Hepatocyte (in vitro differentiated cells): ENCODE results near the gene DIAPH1. TPM values are rescaled to one million over a fixed set of nuclear protein-coding genes. Genes with fewer than 3 reads are reported as not detected.

Experiments
- DNase-seq: peaks from one replicate; pipeline ENCODE4 v3.0.0-alpha.2; 2016; ENCODE audit warnings: low spot score
- H2AFZ ChIP-seq: fragments of 200-600 bp; sonication (generic); 2 replicates; pipeline ENCODE4 v1.6.0; 2016; ENCODE audit warnings: antibody characterized with exemption, mild to moderate bottlenecking
- H3K27ac ChIP-seq: fragments of 200-600 bp; sonication (generic); 2 replicates; pipeline ENCODE4 v1.5.1; 2016; ENCODE audit warnings: mild to moderate bottlenecking
- H3K27me3 ChIP-seq: fragments of 200-600 bp; sonication (generic); 2 replicates; pipeline ENCODE4 v1.6.1; 2016
- H3K36me3 ChIP-seq: fragments of 200-600 bp; sonication (generic); replicated peaks from 2 replicates; pipeline ENCODE4 v1.5.1; 2016; ENCODE audit warnings: low read depth; ENCODE audit not compliant: insufficient read depth
- H3K4me1 ChIP-seq: fragments of 200-600 bp; sonication (generic); 2 replicates; pipeline ENCODE4 v1.5.1; 2016; ENCODE audit warnings: mild to moderate bottlenecking, moderate library complexity; ENCODE audit not compliant: insufficient read depth
- H3K4me2 ChIP-seq: fragments of 200-600 bp; sonication (generic); 2 replicates; pipeline ENCODE4 v1.6.0; 2016
- H3K4me3 ChIP-seq: fragments of 200-600 bp; sonication (generic); 2 replicates; pipeline ENCODE4 v1.5.1; 2016; ENCODE audit warnings: mild to moderate bottlenecking
- H3K79me2 ChIP-seq: fragments of 200-600 bp; sonication (generic); 2 replicates; pipeline ENCODE4 v1.6.0; 2017; ENCODE audit warnings: mild to moderate bottlenecking
- H3K9me2 ChIP-seq: fragments of 200-600 bp; sonication (generic); replicated peaks from 2 replicates; pipeline ENCODE4 v1.6.0; 2017; ENCODE audit warnings: mild to moderate bottlenecking; ENCODE audit not compliant: insufficient read depth
- H3K9me3 ChIP-seq: fragments of 200-600 bp; sonication (generic); 2 replicates; pipeline ENCODE4 v1.5.1; 2016; ENCODE audit warnings: low read depth, mild to moderate bottlenecking
- H4K20me1 ChIP-seq: fragments of 200-600 bp; sonication (generic); 2 replicates; pipeline ENCODE4 v1.6.0; 2016; ENCODE audit warnings: mild to moderate bottlenecking; ENCODE audit not compliant: insufficient read depth, poor library complexity, severe bottlenecking
- EZH2 ChIP-seq: fragments of 200-600 bp; sonication (generic); IDR thresholded peaks from 2 replicates; pipeline ENCODE4 v1.6.1; 2016; ENCODE audit warnings: antibody characterized with exemption, mild to moderate bottlenecking, borderline replicate concordance
- EZH2phosphoT487 ChIP-seq: fragments of 200-600 bp; sonication (generic); IDR thresholded peaks from one replicate; pipeline ENCODE4 v1.6.1; 2018; ENCODE audit warnings: antibody characterized with exemption, mild to moderate bottlenecking, low read depth, moderate library complexity; ENCODE audit not compliant: unreplicated experiment, severe bottlenecking
- WGBS: methylation state at CpG from one replicate; pipeline ENCODE4 v1.1.6; 2016; ENCODE audit warnings: low lambda C conversion rate; ENCODE audit errors: missing lambda C conversion rate; 5-methylcytosine and 5-hydroxymethylcytosine counted together
- polyA plus RNA-seq: library from polyadenylated mRNA; unstranded; fragments of >200 nt; fragmentation: Nextera tagmentation; extraction: Ambion mirVana; gene quantifications from 2 replicates; pipeline ENCODE4 v1.2.1, GENCODE V29; 2016
- total RNA-seq: library from RNA; depleted of rRNA; stranded (reverse); fragments of >200 nt; gene quantifications from 2 replicates; pipeline ENCODE4 v1.2.3, GENCODE V29; 2014
- TF ChIP-seq, protein P1 (sequence below): fragments of 200-600 bp; sonication (generic); IDR thresholded peaks from 2 replicates; pipeline ENCODE4 v1.5.1; 2016; ENCODE audit warnings: antibody characterized with exemption, mild to moderate bottlenecking; ENCODE audit not compliant: poor library complexity

The DIAPH1 gene
- total and polyA plus RNA-seq, 2 experiments from 2014 or later = 56.6 to 62.4 TPM

DNA sequence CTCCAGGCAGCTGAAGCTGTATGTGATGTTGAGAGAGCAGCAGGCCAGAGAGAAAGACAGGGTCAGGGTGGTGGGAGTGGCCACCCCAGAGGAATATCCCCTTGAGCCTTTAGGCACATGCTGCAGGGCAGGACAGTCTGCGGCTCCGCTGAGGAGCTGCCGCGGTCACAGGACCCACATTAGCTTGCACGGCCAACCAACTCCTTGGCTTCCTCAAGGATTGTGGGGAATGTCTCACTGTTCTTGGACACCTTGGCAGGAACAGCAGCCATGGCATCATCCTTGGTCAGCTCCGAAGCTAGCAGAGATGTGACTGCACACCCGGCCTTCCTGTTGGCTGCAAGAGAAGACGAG, 102.2 kb downstream of the DIAPH1 start:
- Histone ChIP-seq H3K36me3 (no peaks in the 10 kb centered on the region), H3K4me3 (no peak overlapping the region), H3K27ac (peak overlapping the region; percentile 97)

DNA sequence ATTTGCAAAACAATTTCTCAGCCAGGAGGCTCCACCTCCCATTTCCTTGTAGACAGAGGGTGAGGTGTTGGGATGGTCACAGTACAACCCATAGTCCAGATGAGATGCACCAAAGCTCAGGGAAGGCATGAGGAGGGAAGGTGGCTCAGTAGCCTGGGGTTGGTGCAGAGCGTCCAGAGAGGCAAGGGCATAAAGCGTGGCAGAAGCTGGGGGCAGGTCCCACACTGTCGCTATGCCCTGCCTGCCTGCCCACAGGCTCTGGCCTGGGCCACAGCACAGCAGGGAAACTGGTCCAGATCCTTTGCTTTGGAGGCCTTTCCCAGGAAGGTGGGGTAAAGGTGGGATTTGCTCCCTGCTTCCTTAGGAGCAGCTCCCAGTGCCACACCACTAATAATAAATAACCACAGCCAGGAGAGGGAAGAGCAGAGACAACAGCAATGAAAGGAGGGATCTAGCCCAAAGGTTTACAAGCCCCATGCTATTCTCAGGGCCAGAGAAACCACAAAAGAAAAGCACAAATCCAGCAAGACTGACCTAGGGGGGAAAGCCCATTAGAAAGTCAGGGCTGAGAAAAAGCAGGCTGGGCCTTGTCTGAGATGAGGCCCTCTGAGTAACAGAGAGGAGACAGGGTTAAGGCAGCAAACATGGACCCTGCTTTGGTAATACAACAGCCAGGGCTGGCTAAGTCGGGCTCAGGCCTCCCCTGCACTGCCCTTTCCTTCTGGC, 102.7 kb downstream of the DIAPH1 start:
- no peaks in the 10 kb centered on the region for H3K36me3 ChIP-seq
- H2AFZ ChIP-seq = no peak overlapping the region
- H3K4me1 ChIP-seq = peaks cover 25% of the 10 kb centered on the region
- H3K9me3 ChIP-seq = no peaks in the 10 kb centered on the region
- H3K79me2 ChIP-seq = peaks cover 2% of the 10 kb centered on the region
- 90% methylated on average over 4 of the region's 4 CpGs for WGBS
- H3K4me2 ChIP-seq = no peak overlapping the region
- no peaks in the 10 kb centered on the region for H3K9me2 ChIP-seq
- H3K4me3 ChIP-seq = no peak overlapping the region
- H3K27me3 ChIP-seq = no peaks in the 10 kb centered on the region
- peak overlapping the region; percentile 97 for H3K27ac ChIP-seq
- DNase-seq = no peak
- no peaks in the 10 kb centered on the region for H4K20me1 ChIP-seq
- TF ChIP-seq EZH2phosphoT487 (no peak), EZH2 (no peak)
- TF ChIP-seq, protein P1, sequence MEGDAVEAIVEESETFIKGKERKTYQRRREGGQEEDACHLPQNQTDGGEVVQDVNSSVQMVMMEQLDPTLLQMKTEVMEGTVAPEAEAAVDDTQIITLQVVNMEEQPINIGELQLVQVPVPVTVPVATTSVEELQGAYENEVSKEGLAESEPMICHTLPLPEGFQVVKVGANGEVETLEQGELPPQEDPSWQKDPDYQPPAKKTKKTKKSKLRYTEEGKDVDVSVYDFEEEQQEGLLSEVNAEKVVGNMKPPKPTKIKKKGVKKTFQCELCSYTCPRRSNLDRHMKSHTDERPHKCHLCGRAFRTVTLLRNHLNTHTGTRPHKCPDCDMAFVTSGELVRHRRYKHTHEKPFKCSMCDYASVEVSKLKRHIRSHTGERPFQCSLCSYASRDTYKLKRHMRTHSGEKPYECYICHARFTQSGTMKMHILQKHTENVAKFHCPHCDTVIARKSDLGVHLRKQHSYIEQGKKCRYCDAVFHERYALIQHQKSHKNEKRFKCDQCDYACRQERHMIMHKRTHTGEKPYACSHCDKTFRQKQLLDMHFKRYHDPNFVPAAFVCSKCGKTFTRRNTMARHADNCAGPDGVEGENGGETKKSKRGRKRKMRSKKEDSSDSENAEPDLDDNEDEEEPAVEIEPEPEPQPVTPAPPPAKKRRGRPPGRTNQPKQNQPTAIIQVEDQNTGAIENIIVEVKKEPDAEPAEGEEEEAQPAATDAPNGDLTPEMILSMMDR = no peak

More for the DNA sequence above, 102.2 kb downstream of the DIAPH1 start:
- peaks cover 28% of the 10 kb centered on the region for H3K4me1 ChIP-seq
- H2AFZ ChIP-seq = no peak overlapping the region
- H3K9me2 ChIP-seq = no peaks in the 10 kb centered on the region
- no peaks in the 10 kb centered on the region for H4K20me1 ChIP-seq
- H3K79me2 ChIP-seq = peaks cover 2% of the 10 kb centered on the region
- H3K9me3 ChIP-seq = no peaks in the 10 kb centered on the region
- no peak for DNase-seq
- TF ChIP-seq, protein P1 = no peak
- no peak for TF ChIP-seq EZH2
- no peak for TF ChIP-seq EZH2phosphoT487
- H3K4me2 ChIP-seq = no peak overlapping the region
- H3K27me3 ChIP-seq = no peaks in the 10 kb centered on the region
- WGBS = 93% methylated on average over 8 of the region's 8 CpGs

DNA sequence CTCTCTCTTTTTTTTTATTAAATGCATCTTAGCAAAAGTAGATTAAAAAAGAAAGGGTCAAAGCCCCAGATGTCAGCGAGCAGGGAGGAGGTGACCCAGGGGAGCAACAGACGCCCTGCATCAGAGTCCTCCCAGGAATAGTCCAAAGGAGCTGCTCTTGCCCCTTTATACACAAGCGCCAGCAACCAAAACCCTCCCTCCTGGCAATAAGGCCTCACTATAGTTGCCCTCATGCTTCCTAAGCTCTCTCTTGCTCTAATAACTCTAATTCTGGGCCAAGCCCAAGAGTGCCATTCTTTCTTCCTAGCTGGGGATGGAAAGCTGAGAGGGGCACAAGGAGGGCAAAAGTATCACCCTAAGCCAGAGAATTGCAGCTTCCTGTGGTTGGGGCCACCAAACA, 103.7 kb downstream of the DIAPH1 start:
- 82% methylated on average over 3 of the region's 3 CpGs for WGBS
- H3K27me3 ChIP-seq = no peaks in the 10 kb centered on the region
- H3K9me3 ChIP-seq = no peaks in the 10 kb centered on the region
- peaks cover 22% of the 10 kb centered on the region for H3K4me1 ChIP-seq
- no peaks in the 10 kb centered on the region for H3K36me3 ChIP-seq
- no peak overlapping the region for H3K4me3 ChIP-seq
- no peak overlapping the region for H3K4me2 ChIP-seq
- no peak for DNase-seq
- H2AFZ ChIP-seq = no peak overlapping the region
- no peaks in the 10 kb centered on the region for H3K9me2 ChIP-seq
- no peaks in the 10 kb centered on the region for H4K20me1 ChIP-seq
- H3K27ac ChIP-seq = peak overlapping the region; percentile 97
- TF ChIP-seq, protein P1 = no peak
- TF ChIP-seq EZH2phosphoT487 (no peak), EZH2 (no peak)
- peaks cover 2% of the 10 kb centered on the region for H3K79me2 ChIP-seq
